Kidney (tissue), 14 donors: ENCODE results near the gene FBXW5. TPM values are rescaled to one million over a fixed set of nuclear protein-coding genes. Genes with fewer than 3 reads are reported as not detected.

Experiments used
- DNase-seq, 5 donors: peaks; one replicate each; pipeline ENCODE4 v3.0.0-alpha.2; 2013 to 2020
- FAIRE-seq: peaks from 2 replicates; lab custom pipeline; 2012; peaks lifted over from hg19 to GRCh38; lab: Jason Lieb, UNC
- H3K27ac ChIP-seq, 2 donors: one replicate each; pipeline ENCODE4 v1.7.0; 2013; ENCODE audit warnings: low read depth in 2 of 2, low read length in 2 of 2, inconsistent platforms in 1 of 2
- H3K27me3 ChIP-seq: one replicate; pipeline ENCODE4 v1.7.1; 2013; ENCODE audit warnings: low read length, inconsistent platforms; ENCODE audit not compliant: control insufficient read depth, insufficient read depth
- H3K36me3 ChIP-seq, 3 donors: one replicate each; pipeline versions ENCODE4 v1.7.0 to v1.7.1; 2013; ENCODE audit warnings: low read length in 3 of 3, control low read depth in 1 of 3, inconsistent platforms in 1 of 3; ENCODE audit not compliant: insufficient read depth in 3 of 3, control insufficient read depth in 2 of 3
- H3K4me1 ChIP-seq, 3 donors: one replicate each; pipeline versions ENCODE4 v1.7.0 to v1.7.1; 2013; ENCODE audit warnings: low read length in 3 of 3, inconsistent platforms in 1 of 3, low read depth in 1 of 3; ENCODE audit not compliant: control insufficient read depth in 2 of 3, insufficient read depth in 2 of 3
- H3K4me3 ChIP-seq, 3 donors: one replicate each; pipeline versions ENCODE4 v1.7.0 to v1.8.1; 2013; ENCODE audit warnings: low read length in 3 of 3, control low read depth in 1 of 3, inconsistent platforms in 1 of 3
- H3K9ac ChIP-seq, 3 donors: one replicate each; pipeline versions ENCODE4 v1.7.0 to v1.7.1; 2013; ENCODE audit warnings: low read length in 3 of 3, control low read depth in 1 of 3, inconsistent platforms in 1 of 3
- H3K9me3 ChIP-seq, 3 donors: one replicate each; pipeline versions ENCODE4 v1.7.0 to v1.7.1; 2013; ENCODE audit warnings: low read length in 3 of 3, control low read depth in 1 of 3, inconsistent platforms in 1 of 3; ENCODE audit not compliant: control insufficient read depth in 2 of 3, insufficient read depth in 1 of 3
- intact Hi-C: fragments of 100-400 bp; cut with DNase I; formaldehyde crosslinking; loops from one replicate; pipeline ENCODE4 v1.11.1; 2022
- polyA plus RNA-seq: library from polyadenylated mRNA; stranded (reverse); fragments of 350-450 nt; fragmentation: Illumina TruSeq; extraction: RNeasy Lipid Tissue Mini Kit (QIAGEN cat#74804); gene quantifications from one replicate; pipeline ENCODE4 v1.2.3, GENCODE V29; 2014; ENCODE audit warnings: low read depth, low replicate concordance; ENCODE audit not compliant: insufficient read depth
- total RNA-seq: library from RNA; stranded (reverse); fragmentation: NEBNext Ultra II Directional; extraction: Animal tissue kit (Norgen Biotek cat#: 25700); gene quantifications from one replicate; pipeline ENCODE4 v1.2.1, GENCODE V29; 2021
- TF ChIP-seq, protein P1 (sequence below): IDR thresholded peaks from 3 replicates; pipeline ENCODE4 v1.5.1; 2012; ENCODE audit warnings: mild to moderate bottlenecking, moderate library complexity, borderline replicate concordance; ENCODE audit not compliant: insufficient read depth; ENCODE audit errors: extremely low read depth
- donor health status: control.
- donor health status: control.
- donor health status: control.
- donor health status: control.
- donor health status: control.
- donor health status: DM: yes; HTN: yes; CAD: no.
- donor health status: Normal renal cell carcinoma (clear cell type).

The FBXW5 gene
- total and polyA plus RNA-seq, 2 donors from 2014 or later: 92.5 to 97.2 TPM

DNA sequence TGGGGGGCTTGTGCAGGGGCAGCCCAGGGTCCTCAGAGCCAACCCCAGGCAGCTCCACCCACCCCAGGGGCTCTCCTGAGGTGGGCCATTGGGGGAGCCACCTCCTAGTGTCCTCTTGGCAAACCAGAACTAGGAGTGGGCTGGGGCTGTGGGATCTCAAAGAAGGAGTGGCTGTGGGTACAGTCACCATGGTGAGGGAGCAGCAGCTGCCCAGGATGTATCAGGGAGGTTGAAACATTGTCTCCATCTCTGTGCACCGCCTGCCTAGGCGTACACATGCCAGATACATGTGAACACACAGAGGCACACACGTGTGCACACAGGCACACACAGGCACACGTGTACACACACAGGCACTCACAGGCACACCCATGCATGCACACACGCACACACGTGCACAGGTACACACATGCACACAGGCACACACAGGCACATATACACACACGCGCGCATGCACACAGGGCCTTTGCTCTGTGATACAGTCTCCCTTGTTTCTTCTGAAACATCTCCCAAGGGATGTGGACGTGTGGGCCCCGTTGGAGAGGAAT, 18.2 kb upstream of the FBXW5 start:
- Histone ChIP-seq H3K27ac (no peak overlapping the region), H3K9me3 (no peaks in the 10 kb centered on the region), H3K4me3 (no peak overlapping the region), H3K4me1 (peaks cover 0 to 3% (median 0%) of the 10 kb centered on the region in 3 donors), H3K36me3 (no peaks in the 10 kb centered on the region), H3K9ac (no peak overlapping the region), H3K27me3 (no peaks in the 10 kb centered on the region)
- no peak for FAIRE-seq
- no peak for DNase-seq
- TF ChIP-seq, protein P1, sequence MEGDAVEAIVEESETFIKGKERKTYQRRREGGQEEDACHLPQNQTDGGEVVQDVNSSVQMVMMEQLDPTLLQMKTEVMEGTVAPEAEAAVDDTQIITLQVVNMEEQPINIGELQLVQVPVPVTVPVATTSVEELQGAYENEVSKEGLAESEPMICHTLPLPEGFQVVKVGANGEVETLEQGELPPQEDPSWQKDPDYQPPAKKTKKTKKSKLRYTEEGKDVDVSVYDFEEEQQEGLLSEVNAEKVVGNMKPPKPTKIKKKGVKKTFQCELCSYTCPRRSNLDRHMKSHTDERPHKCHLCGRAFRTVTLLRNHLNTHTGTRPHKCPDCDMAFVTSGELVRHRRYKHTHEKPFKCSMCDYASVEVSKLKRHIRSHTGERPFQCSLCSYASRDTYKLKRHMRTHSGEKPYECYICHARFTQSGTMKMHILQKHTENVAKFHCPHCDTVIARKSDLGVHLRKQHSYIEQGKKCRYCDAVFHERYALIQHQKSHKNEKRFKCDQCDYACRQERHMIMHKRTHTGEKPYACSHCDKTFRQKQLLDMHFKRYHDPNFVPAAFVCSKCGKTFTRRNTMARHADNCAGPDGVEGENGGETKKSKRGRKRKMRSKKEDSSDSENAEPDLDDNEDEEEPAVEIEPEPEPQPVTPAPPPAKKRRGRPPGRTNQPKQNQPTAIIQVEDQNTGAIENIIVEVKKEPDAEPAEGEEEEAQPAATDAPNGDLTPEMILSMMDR: no peak
- intact Hi-C loops: no loop called here

DNA sequence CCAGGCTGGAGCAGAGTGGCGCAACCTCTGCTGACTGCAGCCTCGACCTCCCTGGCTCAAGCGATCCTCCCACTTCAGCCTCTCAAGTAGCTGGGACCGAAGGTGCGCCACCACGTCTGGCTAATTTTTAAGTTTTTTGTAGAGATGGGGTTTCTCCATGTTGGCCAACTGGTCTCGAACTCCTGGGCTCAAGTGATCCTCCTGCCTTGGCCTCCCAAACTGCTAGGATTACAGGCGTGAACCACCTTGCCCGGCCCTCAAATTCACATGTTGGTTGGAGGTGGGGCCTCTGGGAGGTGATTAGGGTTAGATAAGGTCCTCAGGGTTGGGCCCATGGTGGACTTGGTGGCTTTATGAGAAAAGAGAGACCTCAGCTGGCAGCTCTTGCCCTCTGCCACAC, 17.6 kb upstream of the FBXW5 start:
- TF ChIP-seq, protein P1: no peak
- peaks cover 0 to 3% (median 0%) of the 10 kb centered on the region in 3 donors for H3K4me1 ChIP-seq
- no peaks in the 10 kb centered on the region for H3K9me3 ChIP-seq
- no peak overlapping the region for H3K9ac ChIP-seq
- DNase-seq (no peak), FAIRE-seq (no peak)
- H3K4me3 ChIP-seq: no peak overlapping the region
- no peaks in the 10 kb centered on the region for H3K27me3 ChIP-seq
- intact Hi-C loops: no loop called here
- H3K27ac ChIP-seq: no peak overlapping the region
- H3K36me3 ChIP-seq: no peaks in the 10 kb centered on the region

DNA sequence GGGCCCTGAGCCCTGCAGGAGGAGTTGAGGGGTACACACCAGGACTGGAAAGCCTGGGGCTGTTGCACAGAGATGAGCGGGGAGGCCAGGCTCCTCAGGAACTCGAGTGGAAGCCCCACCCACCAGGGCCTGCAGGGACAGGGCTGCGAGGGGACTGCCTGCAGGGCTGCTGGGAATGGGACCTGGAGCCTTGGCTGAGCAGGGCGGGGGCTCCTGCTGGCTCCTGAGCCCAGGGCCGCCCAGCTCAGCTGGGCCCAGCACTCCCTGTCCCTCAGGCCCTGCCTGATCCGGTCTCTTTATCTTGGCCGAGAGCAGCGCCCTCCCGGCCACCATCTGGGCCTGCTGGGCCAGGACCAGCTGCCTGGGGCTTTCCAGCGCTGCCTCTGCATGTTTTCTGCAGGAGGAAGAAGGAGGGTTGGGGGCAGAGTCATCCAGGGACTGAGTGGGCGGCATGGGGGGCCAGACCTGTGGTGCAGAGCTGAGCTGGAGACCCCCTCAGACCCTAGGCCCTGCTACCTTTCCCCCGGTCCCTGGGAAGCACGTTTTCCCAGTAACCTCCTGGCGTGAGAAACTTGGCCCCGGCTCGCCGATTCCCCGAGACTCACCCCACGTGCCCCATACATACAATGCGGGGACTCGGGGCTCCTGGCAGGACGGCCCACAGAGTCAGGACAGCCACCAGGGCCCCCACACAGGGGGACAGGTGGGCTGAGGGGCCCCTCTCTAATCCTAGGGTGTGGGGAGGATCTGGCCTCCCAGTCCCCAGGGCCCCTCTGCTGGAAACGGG, 16.9 kb upstream of the FBXW5 start:
- no peaks in the 10 kb centered on the region for H3K36me3 ChIP-seq
- peaks cover 0 to 3% (median 0%) of the 10 kb centered on the region in 3 donors for H3K4me1 ChIP-seq
- no peaks in the 10 kb centered on the region for H3K9me3 ChIP-seq
- H3K4me3 ChIP-seq: no peak overlapping the region
- H3K9ac ChIP-seq: no peak overlapping the region
- H3K27me3 ChIP-seq: no peaks in the 10 kb centered on the region
- FAIRE-seq (no peak), DNase-seq (no peak)
- TF ChIP-seq, protein P1: no peak
- no peak overlapping the region for H3K27ac ChIP-seq
- intact Hi-C loops: no loop called here
